GM23338 (cell line): Measurements from ENCODE around the gene RBP2. TPM values are rescaled to one million over a fixed set of nuclear protein-coding genes. Genes with fewer than 3 reads are reported as not detected.

ENCODE experiments used
- ATAC-seq: fragments of 200-7000 bp; cut with Tn5 transposase; 3 replicates; pipeline ENCODE4 v1.9.1; 2020
- DNase-seq: peaks from one replicate; pipeline ENCODE4 v3.0.0-alpha.2; 2015; ENCODE audit warnings: low spot score
- H2AFZ ChIP-seq: fragments of 200-600 bp; sonication (generic); 2 replicates; pipeline ENCODE4 v1.8.0; 2016; ENCODE audit warnings: antibody characterized with exemption, mild to moderate bottlenecking, moderate library complexity
- H3F3A ChIP-seq: fragments of 200-600 bp; sonication (generic); replicated peaks from 2 replicates; pipeline ENCODE4 v1.8.0; 2017; ENCODE audit warnings: antibody characterized with exemption, mixed run types, low read depth
- H3K27ac ChIP-seq: fragments of 200-600 bp; sonication (generic); 2 replicates; pipeline ENCODE4 v1.6.1; 2016; ENCODE audit warnings: low read depth
- H3K27me3 ChIP-seq: fragments of 200-600 bp; sonication (generic); 2 replicates; pipeline ENCODE4 v1.8.0; 2016; ENCODE audit warnings: mild to moderate bottlenecking, mixed run types, moderate library complexity; ENCODE audit not compliant: insufficient read depth
- H3K36me3 ChIP-seq: fragments of 200-600 bp; sonication (generic); 2 replicates; pipeline ENCODE4 v1.8.0; 2016; ENCODE audit warnings: mild to moderate bottlenecking; ENCODE audit not compliant: insufficient read depth
- H3K4me1 ChIP-seq: fragments of 200-600 bp; sonication (generic); 2 replicates; pipeline ENCODE4 v1.8.0; 2016; ENCODE audit warnings: mild to moderate bottlenecking, moderate library complexity; ENCODE audit not compliant: insufficient read depth
- H3K4me2 ChIP-seq: fragments of 200-600 bp; sonication (generic); 2 replicates; pipeline ENCODE4 v1.7.1; 2017; ENCODE audit warnings: mixed run types
- H3K4me3 ChIP-seq: fragments of 200-600 bp; sonication (generic); 2 replicates; pipeline ENCODE4 v1.6.1; 2016; ENCODE audit warnings: mixed run types
- H3K79me2 ChIP-seq: fragments of 200-600 bp; sonication (generic); replicated peaks from 2 replicates; pipeline ENCODE4 v1.8.0; 2017; ENCODE audit warnings: mild to moderate bottlenecking; ENCODE audit not compliant: insufficient read depth
- H3K9me2 ChIP-seq: fragments of 200-600 bp; sonication (generic); 2 replicates; pipeline ENCODE4 v1.8.0; 2017; ENCODE audit not compliant: insufficient read depth
- H4K20me1 ChIP-seq: fragments of 200-600 bp; sonication (generic); replicated peaks from 2 replicates; pipeline ENCODE4 v1.8.0; 2017; ENCODE audit warnings: mild to moderate bottlenecking; ENCODE audit not compliant: insufficient read depth
- H3K27ac Mint-ChIP-seq: 2 replicates; pipeline ENCODE4 v1.8.0; 2020; ENCODE audit warnings: inconsistent platforms, mild to moderate bottlenecking, moderate library complexity, mixed read lengths
- H3K27me3 Mint-ChIP-seq: 3 replicates; pipeline ENCODE4 v1.8.0; 2022; ENCODE audit warnings: low read depth, mild to moderate bottlenecking, moderate library complexity, mixed read lengths, inconsistent platforms; ENCODE audit not compliant: insufficient read depth, poor library complexity
- H3K36me3 Mint-ChIP-seq: 3 replicates; pipeline ENCODE4 v1.8.0; 2021; ENCODE audit warnings: low read depth, mild to moderate bottlenecking, inconsistent platforms, moderate library complexity, mixed read lengths
- H3K4me1 Mint-ChIP-seq: 3 replicates; pipeline ENCODE4 v1.8.0; 2020; ENCODE audit warnings: mild to moderate bottlenecking, inconsistent platforms, mixed read lengths
- H3K4me3 Mint-ChIP-seq: 3 replicates; pipeline ENCODE4 v1.8.0; 2021; ENCODE audit warnings: moderate library complexity, mild to moderate bottlenecking, inconsistent platforms, mixed read lengths
- H3K9me3 Mint-ChIP-seq: 3 replicates; pipeline ENCODE4 v1.8.0; 2020; ENCODE audit warnings: moderate library complexity, mild to moderate bottlenecking, inconsistent platforms, mixed read lengths
- CREB1 ChIP-seq: fragments of 250-450 bp; sonication (Bioruptor Pico); IDR thresholded peaks from 2 replicates; pipeline ENCODE4 v1.5.0; 2020; ENCODE audit warnings: low read depth, mild to moderate bottlenecking, moderate library complexity
- EZH2 ChIP-seq: fragments of 200-600 bp; sonication (generic); IDR thresholded peaks from one replicate; pipeline ENCODE4 v1.8.0; 2017; ENCODE audit warnings: antibody characterized with exemption, mild to moderate bottlenecking, low read depth; ENCODE audit not compliant: unreplicated experiment
- EZH2phosphoT487 ChIP-seq: fragments of 200-600 bp; sonication (generic); IDR thresholded peaks from one replicate; pipeline ENCODE4 v1.8.1; 2018; ENCODE audit warnings: antibody characterized with exemption; ENCODE audit not compliant: unreplicated experiment
- JUNB ChIP-seq: IDR thresholded peaks from one replicate; pipeline ENCODE4 v1.6.1; 2016; ENCODE audit warnings: antibody characterized with exemption; ENCODE audit not compliant: unreplicated experiment
- NANOG ChIP-seq: IDR thresholded peaks from 2 replicates; pipeline ENCODE4 v1.6.1; 2016; ENCODE audit warnings: antibody characterized with exemption, borderline replicate concordance
- POLR2AphosphoS5 ChIP-seq: IDR thresholded peaks from 2 replicates; pipeline ENCODE4 v1.6.1; 2016; ENCODE audit warnings: antibody characterized with exemption, low read depth
- STAT1 ChIP-seq: IDR thresholded peaks from one replicate; pipeline ENCODE4 v1.6.1; 2016; ENCODE audit warnings: antibody characterized with exemption; ENCODE audit not compliant: unreplicated experiment
- ZNF114 ChIP-seq: fragments of 250-450 bp; sonication (Bioruptor Pico); IDR thresholded peaks from 2 replicates; pipeline ENCODE4 v1.5.0; 2020; ENCODE audit warnings: mild to moderate bottlenecking, moderate library complexity
- ZNF331 ChIP-seq: fragments of 250-450 bp; sonication (Bioruptor Pico); IDR thresholded peaks from 2 replicates; pipeline ENCODE4 v1.5.0; 2020; ENCODE audit warnings: low read depth, mild to moderate bottlenecking, moderate library complexity
- polyA plus RNA-seq: library from polyadenylated mRNA; unstranded; fragments of >200 nt; fragmentation: Nextera tagmentation; extraction: Ambion mirVana; gene quantifications from 2 replicates; pipeline ENCODE4 v1.2.1, GENCODE V29; 2016
- total RNA-seq: library from RNA; depleted of rRNA; stranded (reverse); fragments of >200 nt; shearing (Covaris generic); gene quantifications from 2 replicates; pipeline ENCODE4 v1.2.3, GENCODE V29; 2014
- TF ChIP-seq, protein P1 (sequence below): fragments of 250-450 bp; sonication (Bioruptor Pico); IDR thresholded peaks from 2 replicates; pipeline ENCODE4 v1.5.0; 2020; ENCODE audit warnings: mild to moderate bottlenecking, moderate library complexity
- TF ChIP-seq, protein P2 (sequence below): IDR thresholded peaks from one replicate; pipeline ENCODE4 v1.6.1; 2018; ENCODE audit warnings: antibody characterized with exemption; ENCODE audit not compliant: unreplicated experiment
- TF ChIP-seq, protein P3 (sequence below): IDR thresholded peaks from 2 replicates; pipeline ENCODE4 v1.6.1; 2016; ENCODE audit warnings: antibody characterized with exemption
- TF ChIP-seq, protein P4 (sequence below), 2 experiments: fragments of 200-600 bp in 1 of 2; sonication (generic) in 1 of 2; conservative IDR thresholded peaks; 2 replicates each; pipeline versions ENCODE4 v1.5.1 to v1.6.1; 2016 to 2017; ENCODE audit warnings: antibody characterized with exemption in 2 of 2, low read depth in 2 of 2, mild to moderate bottlenecking in 2 of 2, moderate library complexity in 1 of 2

Gene RBP2
- total and polyA plus RNA-seq, 2 experiments from 2014 or later: not detected

DNA sequence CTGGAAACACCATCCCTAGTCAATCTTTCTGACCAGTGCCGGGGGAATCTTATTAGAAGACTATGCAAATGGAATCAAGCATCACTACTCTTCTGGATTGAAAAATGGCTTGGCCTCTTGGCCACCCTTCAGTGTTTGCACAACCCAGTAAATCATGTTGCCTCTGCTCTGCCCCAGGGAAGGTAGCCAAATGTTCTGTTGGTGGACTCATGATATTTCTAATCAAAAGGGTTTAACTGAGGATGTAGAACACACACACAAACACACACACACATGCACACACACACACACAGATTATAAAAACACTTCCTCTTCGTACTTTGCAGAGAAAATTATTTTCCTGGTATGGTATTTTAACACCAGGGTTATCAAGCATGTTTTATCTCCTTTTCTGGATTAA lies 7.9 kb downstream of the RBP2 start:
- TF ChIP-seq ZNF331 (no peak), STAT1 (no peak), NANOG (no peak), EZH2phosphoT487 (no peak), ZNF114 (no peak), CREB1 (CRISPR knock-in tag) (no peak), JUNB (no peak), EZH2 (no peak), POLR2AphosphoS5 (no peak)
- TF ChIP-seq, protein P1, sequence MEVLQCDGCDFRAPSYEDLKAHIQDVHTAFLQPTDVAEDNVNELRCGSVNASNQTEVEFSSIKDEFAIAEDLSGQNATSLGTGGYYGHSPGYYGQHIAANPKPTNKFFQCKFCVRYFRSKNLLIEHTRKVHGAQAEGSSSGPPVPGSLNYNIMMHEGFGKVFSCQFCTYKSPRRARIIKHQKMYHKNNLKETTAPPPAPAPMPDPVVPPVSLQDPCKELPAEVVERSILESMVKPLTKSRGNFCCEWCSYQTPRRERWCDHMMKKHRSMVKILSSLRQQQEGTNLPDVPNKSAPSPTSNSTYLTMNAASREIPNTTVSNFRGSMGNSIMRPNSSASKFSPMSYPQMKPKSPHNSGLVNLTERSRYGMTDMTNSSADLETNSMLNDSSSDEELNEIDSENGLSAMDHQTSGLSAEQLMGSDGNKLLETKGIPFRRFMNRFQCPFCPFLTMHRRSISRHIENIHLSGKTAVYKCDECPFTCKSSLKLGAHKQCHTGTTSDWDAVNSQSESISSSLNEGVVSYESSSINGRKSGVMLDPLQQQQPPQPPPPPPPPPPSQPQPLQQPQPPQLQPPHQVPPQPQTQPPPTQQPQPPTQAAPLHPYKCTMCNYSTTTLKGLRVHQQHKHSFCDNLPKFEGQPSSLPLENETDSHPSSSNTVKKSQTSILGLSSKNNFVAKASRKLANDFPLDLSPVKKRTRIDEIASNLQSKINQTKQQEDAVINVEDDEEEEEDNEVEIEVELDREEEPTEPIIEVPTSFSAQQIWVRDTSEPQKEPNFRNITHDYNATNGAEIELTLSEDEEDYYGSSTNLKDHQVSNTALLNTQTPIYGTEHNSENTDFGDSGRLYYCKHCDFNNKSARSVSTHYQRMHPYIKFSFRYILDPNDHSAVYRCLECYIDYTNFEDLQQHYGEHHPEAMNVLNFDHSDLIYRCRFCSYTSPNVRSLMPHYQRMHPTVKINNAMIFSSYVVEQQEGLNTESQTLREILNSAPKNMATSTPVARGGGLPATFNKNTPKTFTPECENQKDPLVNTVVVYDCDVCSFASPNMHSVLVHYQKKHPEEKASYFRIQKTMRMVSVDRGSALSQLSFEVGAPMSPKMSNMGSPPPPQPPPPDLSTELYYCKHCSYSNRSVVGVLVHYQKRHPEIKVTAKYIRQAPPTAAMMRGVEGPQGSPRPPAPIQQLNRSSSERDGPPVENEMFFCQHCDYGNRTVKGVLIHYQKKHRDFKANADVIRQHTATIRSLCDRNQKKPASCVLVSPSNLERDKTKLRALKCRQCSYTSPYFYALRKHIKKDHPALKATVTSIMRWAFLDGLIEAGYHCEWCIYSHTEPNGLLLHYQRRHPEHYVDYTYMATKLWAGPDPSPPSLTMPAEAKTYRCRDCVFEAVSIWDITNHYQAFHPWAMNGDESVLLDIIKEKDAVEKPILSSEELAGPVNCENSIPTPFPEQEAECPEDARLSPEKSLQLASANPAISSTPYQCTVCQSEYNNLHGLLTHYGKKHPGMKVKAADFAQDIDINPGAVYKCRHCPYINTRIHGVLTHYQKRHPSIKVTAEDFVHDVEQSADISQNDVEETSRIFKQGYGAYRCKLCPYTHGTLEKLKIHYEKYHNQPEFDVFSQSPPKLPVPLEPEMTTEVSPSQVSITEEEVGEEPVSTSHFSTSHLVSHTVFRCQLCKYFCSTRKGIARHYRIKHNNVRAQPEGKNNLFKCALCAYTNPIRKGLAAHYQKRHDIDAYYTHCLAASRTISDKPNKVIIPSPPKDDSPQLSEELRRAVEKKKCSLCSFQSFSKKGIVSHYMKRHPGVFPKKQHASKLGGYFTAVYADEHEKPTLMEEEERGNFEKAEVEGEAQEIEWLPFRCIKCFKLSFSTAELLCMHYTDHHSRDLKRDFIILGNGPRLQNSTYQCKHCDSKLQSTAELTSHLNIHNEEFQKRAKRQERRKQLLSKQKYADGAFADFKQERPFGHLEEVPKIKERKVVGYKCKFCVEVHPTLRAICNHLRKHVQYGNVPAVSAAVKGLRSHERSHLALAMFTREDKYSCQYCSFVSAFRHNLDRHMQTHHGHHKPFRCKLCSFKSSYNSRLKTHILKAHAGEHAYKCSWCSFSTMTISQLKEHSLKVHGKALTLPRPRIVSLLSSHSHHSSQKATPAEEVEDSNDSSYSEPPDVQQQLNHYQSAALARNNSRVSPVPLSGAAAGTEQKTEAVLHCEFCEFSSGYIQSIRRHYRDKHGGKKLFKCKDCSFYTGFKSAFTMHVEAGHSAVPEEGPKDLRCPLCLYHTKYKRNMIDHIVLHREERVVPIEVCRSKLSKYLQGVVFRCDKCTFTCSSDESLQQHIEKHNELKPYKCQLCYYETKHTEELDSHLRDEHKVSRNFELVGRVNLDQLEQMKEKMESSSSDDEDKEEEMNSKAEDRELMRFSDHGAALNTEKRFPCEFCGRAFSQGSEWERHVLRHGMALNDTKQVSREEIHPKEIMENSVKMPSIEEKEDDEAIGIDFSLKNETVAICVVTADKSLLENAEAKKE (CRISPR knock-in tag): no peak
- TF ChIP-seq, protein P2, sequence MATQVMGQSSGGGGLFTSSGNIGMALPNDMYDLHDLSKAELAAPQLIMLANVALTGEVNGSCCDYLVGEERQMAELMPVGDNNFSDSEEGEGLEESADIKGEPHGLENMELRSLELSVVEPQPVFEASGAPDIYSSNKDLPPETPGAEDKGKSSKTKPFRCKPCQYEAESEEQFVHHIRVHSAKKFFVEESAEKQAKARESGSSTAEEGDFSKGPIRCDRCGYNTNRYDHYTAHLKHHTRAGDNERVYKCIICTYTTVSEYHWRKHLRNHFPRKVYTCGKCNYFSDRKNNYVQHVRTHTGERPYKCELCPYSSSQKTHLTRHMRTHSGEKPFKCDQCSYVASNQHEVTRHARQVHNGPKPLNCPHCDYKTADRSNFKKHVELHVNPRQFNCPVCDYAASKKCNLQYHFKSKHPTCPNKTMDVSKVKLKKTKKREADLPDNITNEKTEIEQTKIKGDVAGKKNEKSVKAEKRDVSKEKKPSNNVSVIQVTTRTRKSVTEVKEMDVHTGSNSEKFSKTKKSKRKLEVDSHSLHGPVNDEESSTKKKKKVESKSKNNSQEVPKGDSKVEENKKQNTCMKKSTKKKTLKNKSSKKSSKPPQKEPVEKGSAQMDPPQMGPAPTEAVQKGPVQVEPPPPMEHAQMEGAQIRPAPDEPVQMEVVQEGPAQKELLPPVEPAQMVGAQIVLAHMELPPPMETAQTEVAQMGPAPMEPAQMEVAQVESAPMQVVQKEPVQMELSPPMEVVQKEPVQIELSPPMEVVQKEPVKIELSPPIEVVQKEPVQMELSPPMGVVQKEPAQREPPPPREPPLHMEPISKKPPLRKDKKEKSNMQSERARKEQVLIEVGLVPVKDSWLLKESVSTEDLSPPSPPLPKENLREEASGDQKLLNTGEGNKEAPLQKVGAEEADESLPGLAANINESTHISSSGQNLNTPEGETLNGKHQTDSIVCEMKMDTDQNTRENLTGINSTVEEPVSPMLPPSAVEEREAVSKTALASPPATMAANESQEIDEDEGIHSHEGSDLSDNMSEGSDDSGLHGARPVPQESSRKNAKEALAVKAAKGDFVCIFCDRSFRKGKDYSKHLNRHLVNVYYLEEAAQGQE: no peak
- TF ChIP-seq, protein P3, sequence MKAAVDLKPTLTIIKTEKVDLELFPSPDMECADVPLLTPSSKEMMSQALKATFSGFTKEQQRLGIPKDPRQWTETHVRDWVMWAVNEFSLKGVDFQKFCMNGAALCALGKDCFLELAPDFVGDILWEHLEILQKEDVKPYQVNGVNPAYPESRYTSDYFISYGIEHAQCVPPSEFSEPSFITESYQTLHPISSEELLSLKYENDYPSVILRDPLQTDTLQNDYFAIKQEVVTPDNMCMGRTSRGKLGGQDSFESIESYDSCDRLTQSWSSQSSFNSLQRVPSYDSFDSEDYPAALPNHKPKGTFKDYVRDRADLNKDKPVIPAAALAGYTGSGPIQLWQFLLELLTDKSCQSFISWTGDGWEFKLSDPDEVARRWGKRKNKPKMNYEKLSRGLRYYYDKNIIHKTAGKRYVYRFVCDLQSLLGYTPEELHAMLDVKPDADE: no peak
- TF ChIP-seq, protein P4, sequence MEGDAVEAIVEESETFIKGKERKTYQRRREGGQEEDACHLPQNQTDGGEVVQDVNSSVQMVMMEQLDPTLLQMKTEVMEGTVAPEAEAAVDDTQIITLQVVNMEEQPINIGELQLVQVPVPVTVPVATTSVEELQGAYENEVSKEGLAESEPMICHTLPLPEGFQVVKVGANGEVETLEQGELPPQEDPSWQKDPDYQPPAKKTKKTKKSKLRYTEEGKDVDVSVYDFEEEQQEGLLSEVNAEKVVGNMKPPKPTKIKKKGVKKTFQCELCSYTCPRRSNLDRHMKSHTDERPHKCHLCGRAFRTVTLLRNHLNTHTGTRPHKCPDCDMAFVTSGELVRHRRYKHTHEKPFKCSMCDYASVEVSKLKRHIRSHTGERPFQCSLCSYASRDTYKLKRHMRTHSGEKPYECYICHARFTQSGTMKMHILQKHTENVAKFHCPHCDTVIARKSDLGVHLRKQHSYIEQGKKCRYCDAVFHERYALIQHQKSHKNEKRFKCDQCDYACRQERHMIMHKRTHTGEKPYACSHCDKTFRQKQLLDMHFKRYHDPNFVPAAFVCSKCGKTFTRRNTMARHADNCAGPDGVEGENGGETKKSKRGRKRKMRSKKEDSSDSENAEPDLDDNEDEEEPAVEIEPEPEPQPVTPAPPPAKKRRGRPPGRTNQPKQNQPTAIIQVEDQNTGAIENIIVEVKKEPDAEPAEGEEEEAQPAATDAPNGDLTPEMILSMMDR (conservative IDR thresholded peaks at IDR 0.05; ENCODE audit: low read depth in 2 of 2): no peak
- H3K27ac Mint-ChIP-seq: no peak overlapping the region

More for the DNA sequence above, 7.9 kb downstream of the RBP2 start:
- no peaks in the 10 kb centered on the region for H3K27me3 ChIP-seq
- no peaks in the 10 kb centered on the region for H3K4me1 ChIP-seq
- no peaks in the 10 kb centered on the region for H3K36me3 ChIP-seq
- Mint-ChIP-seq H3K27me3 (no peaks in the 10 kb centered on the region), H3K36me3 (no peaks in the 10 kb centered on the region), H3K9me3 (no peaks in the 10 kb centered on the region), H3K4me3 (no peak overlapping the region), H3K4me1 (no peaks in the 10 kb centered on the region)
- H3K4me3 ChIP-seq: no peak overlapping the region
- no peak overlapping the region for H3K4me2 ChIP-seq
- ATAC-seq (no peak), DNase-seq (no peak)
- no peaks in the 10 kb centered on the region for H3F3A ChIP-seq
- H2AFZ ChIP-seq: no peak overlapping the region
- H4K20me1 ChIP-seq: no peaks in the 10 kb centered on the region
- no peaks in the 10 kb centered on the region for H3K79me2 ChIP-seq
- no peak overlapping the region for H3K27ac ChIP-seq
- peaks cover 25% of the 10 kb centered on the region; the same call in 1 of the 2 replicates for H3K9me2 ChIP-seq
